Measurements from ENCODE around the gene BLTP2.

BLTP2 gene

GRCh38 chr17:28644787-28645575 is at the start of gene BLTP2:
Gene BLTP2, minus strand, starts transcription at chr17:28645158. Its CDS starts 102 bp downstream, at chr17:28645056.
- TF ChIP-seq GATA3 (IDR thresholded peaks at IDR 0.05; ENCODE audit: low read depth, low read length) (no peak), GATA2 (IDR thresholded peaks at IDR 0.05; ENCODE audit: low read depth, low read length) (no peak)

- TF ChIP-seq GATA3 (IDR thresholded peaks at IDR 0.05; ENCODE audit: low read depth, low read length) (no peak), GATA2 (IDR thresholded peaks at IDR 0.05; ENCODE audit: low read depth, low read length) (no peak)
Measured at GRCh38 chr17:28693869-28694268, 48.9 kb upstream of the BLTP2 start.

- no peak for TF ChIP-seq GATA3 (IDR thresholded peaks at IDR 0.05; ENCODE audit: low read depth, low read length)
- TF ChIP-seq GATA2 (IDR thresholded peaks at IDR 0.05; ENCODE audit: low read depth, low read length): no peak
Measured at GRCh38 chr17:28689011-28689410, 44.1 kb upstream of the BLTP2 start.

- TF ChIP-seq GATA3 (IDR thresholded peaks at IDR 0.05; ENCODE audit: low read depth, low read length): no peak
- no peak for TF ChIP-seq GATA2 (IDR thresholded peaks at IDR 0.05; ENCODE audit: low read depth, low read length)
Measured at GRCh38 chr17:28688481-28688880, 43.5 kb upstream of the BLTP2 start.

- TF ChIP-seq GATA3 (IDR thresholded peaks at IDR 0.05; ENCODE audit: low read depth, low read length): no peak
- TF ChIP-seq GATA2 (IDR thresholded peaks at IDR 0.05; ENCODE audit: low read depth, low read length): no peak
Measured at GRCh38 chr17:28686296-28686695, 41.3 kb upstream of the BLTP2 start.

GRCh38 chr17:28685366-28685765 is 40.4 kb upstream of the BLTP2 start:
- TF ChIP-seq GATA3 (IDR thresholded peaks at IDR 0.05; ENCODE audit: low read depth, low read length) (no peak), GATA2 (IDR thresholded peaks at IDR 0.05; ENCODE audit: low read depth, low read length) (no peak)

- TF ChIP-seq GATA3 (IDR thresholded peaks at IDR 0.05; ENCODE audit: low read depth, low read length) (no peak), GATA2 (IDR thresholded peaks at IDR 0.05; ENCODE audit: low read depth, low read length) (no peak)
Measured at GRCh38 chr17:28684963-28685362, 40.0 kb upstream of the BLTP2 start.

- no peak for TF ChIP-seq GATA2 (IDR thresholded peaks at IDR 0.05; ENCODE audit: low read depth, low read length)
- TF ChIP-seq GATA3 (IDR thresholded peaks at IDR 0.05; ENCODE audit: low read depth, low read length): no peak
Measured at GRCh38 chr17:28682655-28683054, 37.7 kb upstream of the BLTP2 start.

GRCh38 chr17:28675980-28676379 is 31.0 kb upstream of the BLTP2 start:
- TF ChIP-seq GATA2 (IDR thresholded peaks at IDR 0.05; ENCODE audit: low read depth, low read length) (no peak), GATA3 (IDR thresholded peaks at IDR 0.05; ENCODE audit: low read depth, low read length) (no peak)

- TF ChIP-seq GATA2 (IDR thresholded peaks at IDR 0.05; ENCODE audit: low read depth, low read length): no peak
- no peak for TF ChIP-seq GATA3 (IDR thresholded peaks at IDR 0.05; ENCODE audit: low read depth, low read length)
Measured at GRCh38 chr17:28675490-28675889, 30.5 kb upstream of the BLTP2 start.

GRCh38 chr17:28669918-28670317 is 25.0 kb upstream of the BLTP2 start:
- no peak for TF ChIP-seq GATA2 (IDR thresholded peaks at IDR 0.05; ENCODE audit: low read depth, low read length)
- no peak for TF ChIP-seq GATA3 (IDR thresholded peaks at IDR 0.05; ENCODE audit: low read depth, low read length)

- TF ChIP-seq GATA3 (IDR thresholded peaks at IDR 0.05; ENCODE audit: low read depth, low read length): no peak
- no peak for TF ChIP-seq GATA2 (IDR thresholded peaks at IDR 0.05; ENCODE audit: low read depth, low read length)
Measured at GRCh38 chr17:28667870-28668269, 22.9 kb upstream of the BLTP2 start.

GRCh38 chr17:28665994-28666393 is 21.0 kb upstream of the BLTP2 start:
- TF ChIP-seq GATA3 (IDR thresholded peaks at IDR 0.05; ENCODE audit: low read depth, low read length) (no peak), GATA2 (IDR thresholded peaks at IDR 0.05; ENCODE audit: low read depth, low read length) (no peak)

- TF ChIP-seq GATA2 (IDR thresholded peaks at IDR 0.05; ENCODE audit: low read depth, low read length) (no peak), GATA3 (IDR thresholded peaks at IDR 0.05; ENCODE audit: low read depth, low read length) (no peak)
Measured at GRCh38 chr17:28663723-28664122, 18.8 kb upstream of the BLTP2 start.

GRCh38 chr17:28662527-28662829 is 17.5 kb upstream of the BLTP2 start:
- TF ChIP-seq GATA3 (IDR thresholded peaks at IDR 0.05; ENCODE audit: low read depth, low read length) (no peak), GATA2 (IDR thresholded peaks at IDR 0.05; ENCODE audit: low read depth, low read length) (no peak)

Measured in SH-SY5Y (cell line).